H9 (cell line): ENCODE results near the gene DUSP16. TPM values are rescaled to one million over a fixed set of nuclear protein-coding genes. Genes with fewer than 3 reads are reported as not detected.

Source experiments
- DNase-seq: peaks from one replicate; pipeline ENCODE4 v3.0.0-alpha.2; 2017
- H2AFZ ChIP-seq: one replicate; pipeline ENCODE4 v1.6.1; 2013; ENCODE audit warnings: mild to moderate bottlenecking, low read length, control low read depth, moderate library complexity
- H2AK5ac ChIP-seq: 2 replicates; pipeline ENCODE4 v1.6.1; 2013; ENCODE audit warnings: low read length, control low read depth, mixed read lengths; ENCODE audit not compliant: insufficient read length
- H2BK120ac ChIP-seq: one replicate; pipeline ENCODE4 v1.6.1; 2013; ENCODE audit warnings: low read depth, mild to moderate bottlenecking, low read length, control low read depth, inconsistent platforms; ENCODE audit not compliant: poor library complexity, severe bottlenecking
- H2BK12ac ChIP-seq: 2 replicates; pipeline ENCODE4 v1.6.1; 2013; ENCODE audit warnings: low read length, control low read depth, mixed read lengths, low read depth; ENCODE audit not compliant: insufficient read length
- H2BK15ac ChIP-seq: 2 replicates; pipeline ENCODE4 v1.6.1; 2013; ENCODE audit warnings: low read depth, low read length, control low read depth
- H2BK20ac ChIP-seq: one replicate; pipeline ENCODE4 v1.6.1; 2013; ENCODE audit warnings: low read depth, mild to moderate bottlenecking, low read length, control low read depth, inconsistent platforms; ENCODE audit not compliant: poor library complexity, severe bottlenecking
- H2BK5ac ChIP-seq: 2 replicates; pipeline ENCODE4 v1.6.1; 2013; ENCODE audit warnings: low read length, control low read depth, mixed read lengths; ENCODE audit not compliant: insufficient read length
- H3K14ac ChIP-seq: 2 replicates; pipeline ENCODE4 v1.6.1; 2013; ENCODE audit warnings: low read length, control low read depth; ENCODE audit not compliant: insufficient read depth
- H3K18ac ChIP-seq: 2 replicates; pipeline ENCODE4 v1.6.1; 2013; ENCODE audit warnings: low read depth, mild to moderate bottlenecking, mixed read lengths, low read length, control low read depth; ENCODE audit not compliant: insufficient read length
- H3K23ac ChIP-seq: 2 replicates; pipeline ENCODE4 v1.6.1; 2013; ENCODE audit warnings: low read length, control low read depth, mixed read lengths, low read depth; ENCODE audit not compliant: insufficient read length
- H3K23me2 ChIP-seq: 2 replicates; pipeline ENCODE4 v1.6.1; 2013; ENCODE audit warnings: low read depth, mild to moderate bottlenecking, mixed read lengths, low read length, control low read depth; ENCODE audit not compliant: insufficient read length, poor library complexity, severe bottlenecking
- H3K27ac ChIP-seq: 2 replicates; pipeline ENCODE4 v1.5.1; 2013; ENCODE audit warnings: low read length, control low read depth, mixed read lengths, low read depth; ENCODE audit not compliant: insufficient read length
- H3K27me3 ChIP-seq: 2 replicates; pipeline ENCODE4 v1.6.1; 2013; ENCODE audit warnings: low read length, control low read depth, inconsistent platforms; ENCODE audit not compliant: insufficient read depth
- H3K4ac ChIP-seq: 2 replicates; pipeline ENCODE4 v1.6.1; 2013; ENCODE audit warnings: low read depth, mild to moderate bottlenecking, control low read depth, inconsistent platforms, low read length, moderate library complexity
- H3K4me1 ChIP-seq: 2 replicates; pipeline ENCODE4 v1.6.1; 2013; ENCODE audit warnings: low read length, control low read depth, inconsistent platforms; ENCODE audit not compliant: insufficient read depth
- H3K4me2 ChIP-seq: 2 replicates; pipeline ENCODE4 v1.6.1; 2013; ENCODE audit warnings: low read length, control low read depth, mixed read lengths; ENCODE audit not compliant: insufficient read length, insufficient read depth
- H3K56ac ChIP-seq: 2 replicates; pipeline ENCODE4 v1.6.1; 2013; ENCODE audit warnings: low read depth, mild to moderate bottlenecking, mixed read lengths, low read length, control low read depth; ENCODE audit not compliant: insufficient read length
- H3K79me1 ChIP-seq: 2 replicates; pipeline ENCODE4 v1.6.1; 2013; ENCODE audit warnings: low read depth, mild to moderate bottlenecking, moderate library complexity, low read length, control low read depth, inconsistent platforms; ENCODE audit not compliant: insufficient read depth, poor library complexity, severe bottlenecking
- H3K79me2 ChIP-seq: 2 replicates; pipeline ENCODE4 v1.6.1; 2013; ENCODE audit warnings: low read length, control low read depth, inconsistent platforms; ENCODE audit not compliant: insufficient read depth
- H3K9ac ChIP-seq: 2 replicates; pipeline ENCODE4 v1.6.1; 2013; ENCODE audit warnings: low read length, control low read depth, mixed read lengths; ENCODE audit not compliant: insufficient read length; ENCODE audit errors: extremely low read depth
- H3K9me3 ChIP-seq: one replicate; pipeline ENCODE4 v1.6.1; 2013; ENCODE audit warnings: low read depth, low read length, inconsistent platforms; ENCODE audit not compliant: control insufficient read depth
- H3T11ph ChIP-seq: one replicate; pipeline ENCODE4 v1.6.1; 2013; ENCODE audit warnings: mild to moderate bottlenecking, low read length, control low read depth, inconsistent platforms
- H4K20me1 ChIP-seq: one replicate; pipeline ENCODE4 v1.6.1; 2013; ENCODE audit not compliant: control insufficient read depth, insufficient read length, insufficient read depth
- H4K5ac ChIP-seq: 2 replicates; pipeline ENCODE4 v1.6.1; 2013; ENCODE audit warnings: low read depth, mild to moderate bottlenecking, mixed read lengths, low read length, control low read depth; ENCODE audit not compliant: insufficient read length
- H4K8ac ChIP-seq: replicated peaks from 2 replicates; pipeline ENCODE4 v1.6.1; 2013; ENCODE audit warnings: low read length, control low read depth, mixed read lengths, low read depth; ENCODE audit not compliant: insufficient read length
- H4K91ac ChIP-seq: 2 replicates; pipeline ENCODE4 v1.6.1; 2013; ENCODE audit warnings: low read depth, mild to moderate bottlenecking, moderate library complexity, mixed read lengths, low read length, control low read depth; ENCODE audit not compliant: insufficient read length
- H3K27ac Mint-ChIP-seq, 3 experiments: 2 replicates in 2 of 3; 3 replicates in 1 of 3; pipeline ENCODE4 v1.8.0; 2020 to 2021; ENCODE audit warnings: mixed read lengths in 3 of 3, mild to moderate bottlenecking in 1 of 3, moderate library complexity in 1 of 3
- H3K27me3 Mint-ChIP-seq: 2 replicates; pipeline ENCODE4 v1.8.0; 2021; ENCODE audit warnings: low read depth, mild to moderate bottlenecking, moderate library complexity, mixed read lengths
- H3K36me3 Mint-ChIP-seq, 3 experiments: 2 replicates in 2 of 3; 3 replicates in 1 of 3; pipeline ENCODE4 v1.8.0; 2020 to 2021; ENCODE audit warnings: low read depth in 3 of 3, mixed read lengths in 3 of 3; ENCODE audit not compliant: insufficient read depth in 1 of 3
- H3K4me1 Mint-ChIP-seq, 2 experiments: 2 replicates each; pipeline ENCODE4 v1.8.0; 2020; ENCODE audit warnings: mixed read lengths in 2 of 2
- H3K4me3 Mint-ChIP-seq, 2 experiments: 2 replicates in 1 of 2; 3 replicates in 1 of 2; pipeline ENCODE4 v1.8.0; 2020 to 2021; ENCODE audit warnings: mild to moderate bottlenecking in 2 of 2, mixed read lengths in 2 of 2, moderate library complexity in 1 of 2
- H3K9me3 Mint-ChIP-seq, 2 experiments: 2 replicates in 1 of 2; 3 replicates in 1 of 2; pipeline ENCODE4 v1.8.0; 2020; ENCODE audit warnings: mild to moderate bottlenecking in 2 of 2, mixed read lengths in 2 of 2, moderate library complexity in 1 of 2
- WGBS: extraction: QIAGEN DNeasy Blood & Tissue Kit; methylation state at CpG from one replicate; pipeline ENCODE4 v1.1.7; 2013; ENCODE audit warnings: missing lambda C conversion rate, low lambda C conversion rate, mixed read lengths; ENCODE audit not compliant: insufficient read length; ENCODE audit errors: extremely low coverage; 5-methylcytosine and 5-hydroxymethylcytosine counted together
- total RNA-seq: library from RNA; stranded (reverse); gene quantifications from 2 replicates; pipeline ENCODE4 v1.2.1, GENCODE V29; 2021
- TF ChIP-seq, protein P1 (sequence below): fragments of 200-600 bp; sonication (generic); conservative IDR thresholded peaks from 3 replicates; pipeline ENCODE4 v1.8.0; 2021; ENCODE audit warnings: antibody characterized with exemption, mild to moderate bottlenecking

DUSP16 gene
- total RNA-seq, 1 experiment from 2014 or later: 64.0 TPM

DNA sequence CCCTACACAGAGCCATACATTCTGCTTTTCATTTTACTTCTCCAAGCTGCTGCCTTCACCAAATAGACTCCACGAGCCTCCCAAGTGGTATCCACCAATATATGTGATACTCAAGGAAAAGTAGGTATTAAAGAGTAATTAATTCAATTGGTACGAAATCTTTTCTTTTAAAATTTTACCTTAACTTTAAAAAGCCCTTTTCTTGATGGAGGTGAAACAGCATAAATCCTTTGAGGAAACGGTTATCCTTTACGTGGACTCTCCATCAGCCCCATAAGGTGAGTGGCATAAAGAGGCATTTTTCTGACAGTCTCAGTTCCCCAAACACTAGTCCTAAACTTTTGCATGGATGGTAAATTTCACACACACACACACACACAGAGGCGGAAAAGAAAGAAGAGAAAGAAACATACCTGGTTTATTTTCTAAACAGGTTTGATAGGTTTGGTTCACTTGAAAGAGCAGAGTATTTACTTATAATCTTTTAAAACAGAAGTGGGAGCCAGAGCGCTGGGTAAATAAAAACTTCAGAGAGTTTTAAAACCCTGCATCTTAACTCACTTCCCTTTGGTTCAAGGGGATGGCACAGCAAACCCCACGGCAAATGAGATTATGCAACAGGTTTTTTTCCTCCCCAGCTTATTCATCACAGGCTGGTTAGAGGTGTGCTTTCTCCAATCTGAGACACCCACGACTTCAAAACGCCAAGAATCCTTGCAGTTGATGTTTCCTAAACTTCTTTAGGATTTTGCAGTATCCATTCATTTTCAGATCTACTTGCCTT, 1.9 kb downstream of the DUSP16 start:
- TF ChIP-seq, protein P1, sequence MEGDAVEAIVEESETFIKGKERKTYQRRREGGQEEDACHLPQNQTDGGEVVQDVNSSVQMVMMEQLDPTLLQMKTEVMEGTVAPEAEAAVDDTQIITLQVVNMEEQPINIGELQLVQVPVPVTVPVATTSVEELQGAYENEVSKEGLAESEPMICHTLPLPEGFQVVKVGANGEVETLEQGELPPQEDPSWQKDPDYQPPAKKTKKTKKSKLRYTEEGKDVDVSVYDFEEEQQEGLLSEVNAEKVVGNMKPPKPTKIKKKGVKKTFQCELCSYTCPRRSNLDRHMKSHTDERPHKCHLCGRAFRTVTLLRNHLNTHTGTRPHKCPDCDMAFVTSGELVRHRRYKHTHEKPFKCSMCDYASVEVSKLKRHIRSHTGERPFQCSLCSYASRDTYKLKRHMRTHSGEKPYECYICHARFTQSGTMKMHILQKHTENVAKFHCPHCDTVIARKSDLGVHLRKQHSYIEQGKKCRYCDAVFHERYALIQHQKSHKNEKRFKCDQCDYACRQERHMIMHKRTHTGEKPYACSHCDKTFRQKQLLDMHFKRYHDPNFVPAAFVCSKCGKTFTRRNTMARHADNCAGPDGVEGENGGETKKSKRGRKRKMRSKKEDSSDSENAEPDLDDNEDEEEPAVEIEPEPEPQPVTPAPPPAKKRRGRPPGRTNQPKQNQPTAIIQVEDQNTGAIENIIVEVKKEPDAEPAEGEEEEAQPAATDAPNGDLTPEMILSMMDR: no peak
- H3K36me3 Mint-ChIP-seq: peaks cover 12 to 36% (median 24%) of the 10 kb centered on the region in 3 experiments
- Histone ChIP-seq H2BK5ac (no peak overlapping the region), H4K5ac (no peak overlapping the region), H4K8ac (no peak overlapping the region), H3K79me2 (peaks cover 15% of the 10 kb centered on the region; the same call in 1 of the 2 replicates), H3K9me3 (no peaks in the 10 kb centered on the region), H3K27me3 (no peaks in the 10 kb centered on the region), H2BK120ac (no peak overlapping the region), H2AK5ac (no peak overlapping the region), H2BK12ac (no peak overlapping the region), H3K4me2 (peak overlapping the region; percentile 86), H3K23me2 (peaks cover 6% of the 10 kb centered on the region), H3K18ac (no peak overlapping the region), H3K79me1 (peaks cover under 1% of the 10 kb centered on the region), H3K14ac (peak overlapping the region; percentile 19; the same call in 1 of the 2 replicates), H2BK20ac (no peak overlapping the region), H2AFZ (no peak overlapping the region), H3K9ac (peak overlapping the region; percentile 96), H4K20me1 (no peaks in the 10 kb centered on the region), H3K4me1 (no peaks in the 10 kb centered on the region), H3K56ac (no peak overlapping the region), H3K4ac (no peak overlapping the region), H4K91ac (no peak overlapping the region), H2BK15ac (no peak overlapping the region), H3K23ac (no peak overlapping the region), H3K27ac (no peak overlapping the region), H3T11ph (no peak overlapping the region)
- peak overlapping the region; percentile 93 to 97 (median 95) for H3K27ac Mint-ChIP-seq
- peaks cover 41 to 45% of the 10 kb centered on the region in 2 experiments for H3K4me1 Mint-ChIP-seq
- H3K27me3 Mint-ChIP-seq: peaks cover 2% of the 10 kb centered on the region; the same call in 1 of the 2 replicates
- H3K9me3 Mint-ChIP-seq: peaks cover 16 to 19% of the 10 kb centered on the region in 2 experiments
- no CpG with 5 or more reads among the region's 9 CpGs for WGBS
- no peak for DNase-seq
- H3K4me3 Mint-ChIP-seq: peak overlapping the region; percentile 87 to 89
